Heart left ventricle (tissue), 16 donors: ENCODE measurements around the gene GRK5. TPM values are rescaled to one million over a fixed set of nuclear protein-coding genes. Genes with fewer than 3 reads are reported as not detected.

Experiments
- ATAC-seq, 4 donors: fragments of 200-7000 bp; cut with Tn5 transposase; one replicate each; pipeline ENCODE4 v1.9.1; 2020 to 2022; ENCODE audit warnings: moderate library complexity in 4 of 4, mild to moderate bottlenecking in 3 of 4, moderate number of reproducible peaks in 1 of 4
- DNase-seq, 5 donors: peaks; one replicate each; pipeline ENCODE4 v3.0.0-alpha.2; 2020
- H3K27ac ChIP-seq, 12 donors: fragments of 200-600 bp; sonication (generic) in 4 of 12; one replicate each; pipeline versions ENCODE4 v1.5.0 to v1.8.0; 2016 to 2022; ENCODE audit warnings: mild to moderate bottlenecking in 2 of 12
- H3K27me3 ChIP-seq, 9 donors: fragments of 200-600 bp; sonication (generic) in 2 of 9; one replicate each; pipeline versions ENCODE4 v1.5.1 to v1.8.0; 2016 to 2022; ENCODE audit warnings: mild to moderate bottlenecking in 3 of 9
- H3K36me3 ChIP-seq, 9 donors: fragments of 200-600 bp; sonication (generic) in 2 of 9; one replicate each; pipeline versions ENCODE4 v1.5.0 to v1.8.0; 2018 to 2022; ENCODE audit warnings: mild to moderate bottlenecking in 2 of 9
- H3K4me1 ChIP-seq, 12 donors: fragments of 200-600 bp; sonication (generic) in 4 of 12; one replicate each; pipeline versions ENCODE4 v1.5.0 to v1.8.0; 2016 to 2022; ENCODE audit warnings: mild to moderate bottlenecking in 3 of 12
- H3K4me3 ChIP-seq, 12 donors: fragments of 200-600 bp; sonication (generic) in 4 of 12; one replicate each; pipeline versions ENCODE4 v1.5.0 to v1.8.0; 2017 to 2022; ENCODE audit warnings: mild to moderate bottlenecking in 9 of 12, moderate library complexity in 4 of 12
- H3K9me3 ChIP-seq, 12 donors: fragments of 200-600 bp; sonication (generic) in 4 of 12; one replicate each; pipeline versions ENCODE4 v1.5.0 to v1.8.0; 2016 to 2022; ENCODE audit warnings: mild to moderate bottlenecking in 1 of 12
- CTCF ChIP-seq, 12 donors: fragments of 200-600 bp; sonication (generic) in 4 of 12; IDR thresholded peaks; one replicate each; pipeline versions ENCODE4 v1.5.0 to v1.8.0; 2018 to 2022; ENCODE audit warnings: antibody characterized with exemption in 12 of 12, mild to moderate bottlenecking in 5 of 12
- POLR2A ChIP-seq, 2 donors: fragments of 450-650 bp; IDR thresholded peaks; one replicate each; pipeline ENCODE4 v1.6.1; 2017; ENCODE audit warnings: antibody characterized with exemption in 2 of 2, mild to moderate bottlenecking in 2 of 2, moderate library complexity in 2 of 2
- WGBS, 4 donors: extraction: QIAGEN DNeasy Blood & Tissue Kit in 2 of 4; methylation state at CpG; one replicate each; pipeline versions ENCODE4 v1.1.5 to v1.1.7; 2013 to 2018; 5-methylcytosine and 5-hydroxymethylcytosine counted together
- intact Hi-C, 10 donors: fragments of 100-400 bp; cut with DNase I; formaldehyde crosslinking; loops; one replicate each; pipeline versions ENCODE4 v1.11.1 to v1.14.2; 2022
- polyA plus RNA-seq, 2 donors: library from polyadenylated mRNA; stranded (reverse); fragments of 200-250 nt; gene quantifications; one replicate each; pipeline ENCODE4 v1.2.3, GENCODE V29; 2013
- total RNA-seq, 9 donors: library from RNA; depleted of rRNA in 2 of 9; stranded (reverse); fragments of >200 nt in 2 of 9; fragmentation: NEBNext Ultra II Directional in 3 of 9; extraction: Animal tissue kit (Norgen Biotek cat#: 25700) in 3 of 9; gene quantifications; one replicate each; pipeline versions ENCODE4 v1.1.0 to v1.2.4, GENCODE V29; 2016 to 2023
- donor health status: ischemic (EF 13 %, LVEDD 7.1; RV severe dilation, severe dysfunction).
- donor health status: healthy with polysubstance abuse.
- donor health status: DM: no; HTN: yes; CAD: no.
- donor health status: DM: no; HTN: no; CAD: no.
- donor health status: ischemic (EF 25% LVEDD 6.9; RV normal size, moderate dysfunction).
- donor health status: ischemic (EF 25% LVEDD 5.7; RV mildly dilated, moderate dysfunction).
- donor health status: healthy.
- donor health status: DM: yes; HTN: yes; CAD: no.
- donor health status: ischemic (EF 35%, LVEDD 5.7; RV mildly dilated, moderate dysfunction).
- donor health status: nonischemic (EF 11% LVEDD 7.7; RV severe dilation, severe dysfunction).
- donor health status: DM: yes; HTN: yes; CAD: no.
- donor health status: PGD.
- donor health status: ischemic (EF 29% LVEDD 5.4; RV normal size, mild dysfunction).
- donor health status: nonischemic (EF 23%, LVEDD 6.1; RV moderate dilation, normal function).

The GRK5 gene
- total and polyA plus RNA-seq, 11 donors, result 13.1 to 58.0 (median 30.2) TPM

GRCh38 chr10:119404719-119405519, 197.5 kb downstream of the GRK5 start:
- ATAC-seq (peak in 1 of 4 donors; percentile 22), DNase-seq (no peak)
- TF ChIP-seq POLR2A (IDR thresholded peaks at IDR 0.05) (no peak), CTCF (IDR thresholded peaks at IDR 0.05) (no peak)
- intact Hi-C loops, result loop anchor here in 4 of 10 donors (5.0 to 10.0 kb wide), 2 partner anchors 33 to 130 kb away; no protein-coding TSS in a partner anchor
- H3K9me3 ChIP-seq, result no peaks in the 10 kb centered on the region
- peak overlapping the region in 11 of 12 donors; percentile 53 to 91 (median 76) for H3K27ac ChIP-seq
- WGBS, 4 donors, result 65 to 76% (median 71%) methylated on average over 12 to 13 of the region's 13 CpGs
- no peak overlapping the region for H3K4me3 ChIP-seq
- H3K36me3 ChIP-seq, result peaks cover 0 to 11% (median 0%) of the 10 kb centered on the region in 9 donors
- H3K27me3 ChIP-seq, result no peaks in the 10 kb centered on the region
- peaks cover 2 to 91% (median 55%) of the 10 kb centered on the region in 12 donors for H3K4me1 ChIP-seq

- peak overlapping the region in 11 of 12 donors; percentile 53 to 91 (median 76) for H3K27ac ChIP-seq
- TF ChIP-seq CTCF (IDR thresholded peaks at IDR 0.05) (no peak), POLR2A (IDR thresholded peaks at IDR 0.05) (no peak)
- peaks cover 0 to 7% (median 0%) of the 10 kb centered on the region in 9 donors for H3K36me3 ChIP-seq
- no peaks in the 10 kb centered on the region for H3K9me3 ChIP-seq
- intact Hi-C loops, result loop anchor here in 4 of 10 donors (5.0 to 10.0 kb wide), 2 partner anchors 33 to 131 kb away; no protein-coding TSS in a partner anchor
- peak in 1 of 4 donors; percentile 3 for ATAC-seq
- DNase-seq, result no peak
- H3K4me3 ChIP-seq, result no peak overlapping the region
- H3K4me1 ChIP-seq, result peaks cover 2 to 88% (median 59%) of the 10 kb centered on the region in 12 donors
- 38 to 66% (median 59%) methylated on average over 8 of the region's 8 CpGs for WGBS, 4 donors
- no peaks in the 10 kb centered on the region for H3K27me3 ChIP-seq
These were observed 198.1 kb downstream of the GRK5 start for GRCh38 chr10:119405520-119405807.

GRCh38 chr10:119406137-119406536, 198.8 kb downstream of the GRK5 start:
- Histone ChIP-seq H3K27me3 (no peaks in the 10 kb centered on the region), H3K4me3 (no peak overlapping the region), H3K27ac (peak overlapping the region in 11 of 12 donors; percentile 53 to 91 (median 76)), H3K4me1 (peaks cover 2 to 88% (median 63%) of the 10 kb centered on the region in 12 donors), H3K9me3 (no peaks in the 10 kb centered on the region), H3K36me3 (peaks cover 0 to 2% (median 0%) of the 10 kb centered on the region in 9 donors)
- WGBS, 4 donors, result 83 to 95% (median 87%) methylated on average over 3 of the region's 3 CpGs
- ATAC-seq (no peak), DNase-seq (no peak)
- intact Hi-C loops, result loop anchor here in 4 of 10 donors (5.0 to 10.0 kb wide), 2 partner anchors 34 to 131 kb away; no protein-coding TSS in a partner anchor
- TF ChIP-seq POLR2A (IDR thresholded peaks at IDR 0.05), result no peak
- no peak for TF ChIP-seq CTCF (IDR thresholded peaks at IDR 0.05)

- TF ChIP-seq POLR2A (IDR thresholded peaks at IDR 0.05), result no peak
- no peak for TF ChIP-seq CTCF (IDR thresholded peaks at IDR 0.05)
- no peaks in the 10 kb centered on the region for H3K9me3 ChIP-seq
- no peak overlapping the region for H3K4me3 ChIP-seq
- peak overlapping the region in 11 of 12 donors; percentile 53 to 91 (median 76) for H3K27ac ChIP-seq
- H3K27me3 ChIP-seq, result no peaks in the 10 kb centered on the region
- peaks cover 2 to 88% (median 63%) of the 10 kb centered on the region in 12 donors for H3K4me1 ChIP-seq
- no peaks in the 10 kb centered on the region for H3K36me3 ChIP-seq
- peak in 1 of 5 donors; percentile 13 for DNase-seq
- 73 to 85% (median 78%) methylated on average over 7 of the region's 7 CpGs for WGBS, 4 donors
- ATAC-seq, result no peak
- intact Hi-C loops, result loop anchor here in 4 of 10 donors (5.0 to 10.0 kb wide), 2 partner anchors 34 to 132 kb away; no protein-coding TSS in a partner anchor
These were observed 199.4 kb downstream of the GRK5 start for GRCh38 chr10:119406601-119407253.
